Measurements from ENCODE around the gene FKBP5. TPM values are rescaled to one million over a fixed set of nuclear protein-coding genes. Genes with fewer than 3 reads are reported as not detected.

Gene FKBP5
- total and polyA plus RNA-seq, 2 experiments from 2014 or later, result 73.6 to 254 TPM

GRCh38 chr6:35647400-35647799, 41.3 kb downstream of the FKBP5 start:
- TF ChIP-seq CTCF (IDR thresholded peaks at IDR 0.05; ENCODE audit: poor library complexity), result no peak
- TF ChIP-seq EZH2 (IDR thresholded peaks at IDR 0.05; ENCODE audit: borderline replicate concordance), result no peak
- TF ChIP-seq EZH2phosphoT487 (IDR thresholded peaks at IDR 0.05; ENCODE audit: low read depth, severe bottlenecking, unreplicated experiment), result no peak
- Histone ChIP-seq H3K4me2 (no peak overlapping the region), H3K79me2 (peaks cover 72% of the 10 kb centered on the region), H3K9me2 (replicated peaks; ENCODE audit: insufficient read depth) (no peaks in the 10 kb centered on the region), H3K27me3 (no peaks in the 10 kb centered on the region), H2AFZ (no peak overlapping the region), H4K20me1 (ENCODE audit: insufficient read depth, poor library complexity, severe bottlenecking) (peaks cover 58% of the 10 kb centered on the region), H3K4me3 (no peak overlapping the region), H3K27ac (no peak overlapping the region), H3K4me1 (ENCODE audit: insufficient read depth) (peaks cover 4% of the 10 kb centered on the region), H3K36me3 (replicated peaks; ENCODE audit: insufficient read depth, low read depth) (no peaks in the 10 kb centered on the region), H3K9me3 (ENCODE audit: low read depth) (no peaks in the 10 kb centered on the region)
- 76% methylated on average over 1 of the region's 1 CpG for WGBS (ENCODE audit: low lambda C conversion rate, missing lambda C conversion rate)
- no peak for DNase-seq (ENCODE audit: low spot score)

- H3K27me3 ChIP-seq, result no peaks in the 10 kb centered on the region
- H3K36me3 ChIP-seq (replicated peaks; ENCODE audit: insufficient read depth, low read depth), result no peaks in the 10 kb centered on the region
- no peak overlapping the region for H2AFZ ChIP-seq
- no peak overlapping the region for H3K4me2 ChIP-seq
- H3K9me3 ChIP-seq (ENCODE audit: low read depth), result no peaks in the 10 kb centered on the region
- DNase-seq (ENCODE audit: low spot score), result no peak
- H3K27ac ChIP-seq, result no peak overlapping the region
- peaks cover 40% of the 10 kb centered on the region for H4K20me1 ChIP-seq (ENCODE audit: insufficient read depth, poor library complexity, severe bottlenecking)
- peaks cover 56% of the 10 kb centered on the region for H3K79me2 ChIP-seq
- H3K4me1 ChIP-seq (ENCODE audit: insufficient read depth), result peaks cover 4% of the 10 kb centered on the region
- TF ChIP-seq CTCF (IDR thresholded peaks at IDR 0.05; ENCODE audit: poor library complexity), result no peak
- TF ChIP-seq EZH2 (IDR thresholded peaks at IDR 0.05; ENCODE audit: borderline replicate concordance), result no peak
- TF ChIP-seq EZH2phosphoT487 (IDR thresholded peaks at IDR 0.05; ENCODE audit: low read depth, severe bottlenecking, unreplicated experiment), result no peak
- no peak overlapping the region for H3K4me3 ChIP-seq
- no peaks in the 10 kb centered on the region for H3K9me2 ChIP-seq (replicated peaks; ENCODE audit: insufficient read depth)
Observed at GRCh38 chr6:35643162-35643535, 45.6 kb downstream of the FKBP5 start.

GRCh38 chr6:35642471-35643161, 46.1 kb downstream of the FKBP5 start:
- Histone ChIP-seq H2AFZ (no peak overlapping the region), H3K4me3 (no peak overlapping the region), H3K36me3 (replicated peaks; ENCODE audit: insufficient read depth, low read depth) (no peaks in the 10 kb centered on the region), H3K79me2 (peaks cover 51% of the 10 kb centered on the region), H3K9me2 (replicated peaks; ENCODE audit: insufficient read depth) (no peaks in the 10 kb centered on the region), H3K9me3 (ENCODE audit: low read depth) (no peaks in the 10 kb centered on the region), H3K27ac (no peak overlapping the region), H4K20me1 (ENCODE audit: insufficient read depth, poor library complexity, severe bottlenecking) (peaks cover 35% of the 10 kb centered on the region), H3K4me1 (ENCODE audit: insufficient read depth) (peaks cover 4% of the 10 kb centered on the region), H3K27me3 (no peaks in the 10 kb centered on the region), H3K4me2 (no peak overlapping the region)
- TF ChIP-seq EZH2phosphoT487 (IDR thresholded peaks at IDR 0.05; ENCODE audit: low read depth, severe bottlenecking, unreplicated experiment) (no peak), CTCF (IDR thresholded peaks at IDR 0.05; ENCODE audit: poor library complexity) (no peak), EZH2 (IDR thresholded peaks at IDR 0.05; ENCODE audit: borderline replicate concordance) (no peak)
- no peak for DNase-seq (ENCODE audit: low spot score)
- WGBS (ENCODE audit: low lambda C conversion rate, missing lambda C conversion rate), result 83% methylated on average over 1 of the region's 1 CpG
